Activated naive CD4-positive, alpha-beta T cell treated with anti-CD3 and anti-CD28 coated beads, Interleukin-2, amount 50 U/mL, for 24 hours (primary cell): ENCODE measurements around the gene TMEM117.
"Not testable (repeated sequence)": the region's sequence is repeated elsewhere in the genome, so short reads cannot be mapped to it uniquely, and the experiment has no call there.

Experiments
- H3K27ac Mint-ChIP-seq: one replicate; pipeline ENCODE4 v1.8.0; 2021; ENCODE audit warnings: mild to moderate bottlenecking, mixed read lengths
- H3K27me3 Mint-ChIP-seq: one replicate; pipeline ENCODE4 v1.8.0; 2021; ENCODE audit warnings: mixed read lengths
- H3K36me3 Mint-ChIP-seq: one replicate; pipeline ENCODE4 v1.8.0; 2021; ENCODE audit warnings: mixed read lengths
- H3K4me1 Mint-ChIP-seq: one replicate; pipeline ENCODE4 v1.8.0; 2021; ENCODE audit warnings: mixed read lengths
- H3K4me3 Mint-ChIP-seq: one replicate; pipeline ENCODE4 v1.8.0; 2021; ENCODE audit warnings: mild to moderate bottlenecking, mixed read lengths
- H3K9me3 Mint-ChIP-seq: one replicate; pipeline ENCODE4 v1.8.0; 2021; ENCODE audit warnings: mixed read lengths

TMEM117 gene

GRCh38 chr12:43861015-43861839, 25.3 kb downstream of the TMEM117 start:
- H3K4me1 Mint-ChIP-seq: no peaks in the 10 kb centered on the region
- no peaks in the 10 kb centered on the region for H3K27me3 Mint-ChIP-seq
- H3K36me3 Mint-ChIP-seq: peaks cover 3% of the 10 kb centered on the region
- H3K9me3 Mint-ChIP-seq: no peaks in the 10 kb centered on the region
- no peak overlapping the region for H3K4me3 Mint-ChIP-seq
- no peak overlapping the region for H3K27ac Mint-ChIP-seq

GRCh38 chr12:43861840-43862150, 25.9 kb downstream of the TMEM117 start:
- Mint-ChIP-seq H3K36me3 (peaks cover 3% of the 10 kb centered on the region), H3K27me3 (no peaks in the 10 kb centered on the region), H3K4me3 (no peak overlapping the region), H3K9me3 (no peaks in the 10 kb centered on the region), H3K27ac (no peak overlapping the region), H3K4me1 (no peaks in the 10 kb centered on the region)

GRCh38 chr12:43863770-43864366, 28.0 kb downstream of the TMEM117 start:
- Mint-ChIP-seq H3K36me3 (peaks cover 3% of the 10 kb centered on the region), H3K4me1 (no peaks in the 10 kb centered on the region), H3K9me3 (no peaks in the 10 kb centered on the region), H3K27ac (no peak overlapping the region), H3K27me3 (no peaks in the 10 kb centered on the region), H3K4me3 (no peak overlapping the region)

DNA sequence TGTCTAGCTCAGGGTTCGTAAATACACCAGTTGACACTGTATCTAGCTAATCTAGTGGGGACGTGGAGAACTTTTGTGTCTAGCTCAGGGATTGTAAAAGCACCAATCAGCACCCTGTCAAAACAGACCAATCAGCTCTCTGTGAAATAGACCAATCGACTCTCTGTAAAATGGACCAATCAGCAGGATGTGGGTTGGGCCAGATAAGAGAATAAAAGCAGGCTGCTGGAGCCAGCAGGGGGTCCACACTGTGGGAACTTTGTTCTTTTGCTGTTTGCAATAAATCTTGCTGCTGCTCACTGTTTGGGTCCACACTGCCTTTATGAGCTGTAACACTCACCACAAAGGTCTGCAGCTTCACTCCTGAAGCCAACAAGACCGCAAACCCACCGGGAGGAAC, 28.7 kb downstream of the TMEM117 start:
- H3K4me3 Mint-ChIP-seq, H3K9me3 Mint-ChIP-seq, H3K27ac Mint-ChIP-seq, H3K4me1 Mint-ChIP-seq, H3K36me3 Mint-ChIP-seq, H3K27me3 Mint-ChIP-seq: not testable (repeated sequence)

DNA sequence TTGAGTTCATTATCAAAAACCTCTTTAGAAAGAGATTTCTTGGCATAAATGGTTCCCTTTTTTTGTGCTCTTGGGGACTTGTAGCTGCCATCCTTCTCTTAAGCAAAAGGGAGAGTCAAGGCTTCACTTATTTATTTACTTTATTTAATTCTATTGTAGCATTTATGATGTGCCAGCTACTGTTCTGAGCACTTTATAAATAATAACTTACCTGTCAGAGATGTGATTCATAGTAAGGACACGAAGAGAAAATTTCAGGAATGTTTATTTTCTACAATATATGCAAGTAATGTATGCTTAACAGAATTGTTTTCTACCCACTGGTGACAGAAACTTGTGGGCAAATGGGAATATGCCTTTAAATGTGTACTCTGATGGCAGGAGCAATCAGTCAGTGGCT, 33.3 kb downstream of the TMEM117 start:
- no peaks in the 10 kb centered on the region for H3K9me3 Mint-ChIP-seq
- H3K4me1 Mint-ChIP-seq: no peaks in the 10 kb centered on the region
- H3K4me3 Mint-ChIP-seq: no peak overlapping the region
- H3K27me3 Mint-ChIP-seq: no peaks in the 10 kb centered on the region
- H3K36me3 Mint-ChIP-seq: no peaks in the 10 kb centered on the region
- no peak overlapping the region for H3K27ac Mint-ChIP-seq

GRCh38 chr12:43869765-43870164, 33.9 kb downstream of the TMEM117 start:
- H3K4me3 Mint-ChIP-seq, H3K9me3 Mint-ChIP-seq, H3K36me3 Mint-ChIP-seq, H3K27me3 Mint-ChIP-seq, H3K4me1 Mint-ChIP-seq: not testable (repeated sequence)
- peak overlapping the region; percentile 0 for H3K27ac Mint-ChIP-seq

GRCh38 chr12:43871258-43871657, 35.4 kb downstream of the TMEM117 start:
- not testable (repeated sequence) for H3K9me3 Mint-ChIP-seq, H3K27ac Mint-ChIP-seq, H3K36me3 Mint-ChIP-seq, H3K4me3 Mint-ChIP-seq, H3K4me1 Mint-ChIP-seq, H3K27me3 Mint-ChIP-seq

DNA sequence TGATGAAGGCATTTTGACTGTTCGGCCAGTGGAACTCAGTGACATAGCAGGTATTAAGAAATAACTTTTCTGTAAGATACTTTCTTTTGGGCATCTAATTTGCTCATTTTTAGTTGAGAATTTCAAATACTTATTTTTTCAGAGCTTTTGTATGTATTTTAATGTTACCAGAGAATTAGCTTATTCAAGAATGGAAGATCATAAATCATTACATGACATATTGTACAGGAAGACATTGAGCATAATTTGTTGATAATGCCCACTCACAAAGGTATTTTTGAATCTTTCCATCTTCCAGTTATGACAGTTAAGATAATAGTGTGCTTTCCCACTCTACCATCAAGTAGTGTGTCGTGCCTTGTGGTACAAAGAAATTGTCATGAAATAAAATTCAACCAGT, 36.5 kb downstream of the TMEM117 start:
- no peak overlapping the region for H3K4me3 Mint-ChIP-seq
- peaks cover 2% of the 10 kb centered on the region for H3K36me3 Mint-ChIP-seq
- H3K4me1 Mint-ChIP-seq: no peaks in the 10 kb centered on the region
- no peaks in the 10 kb centered on the region for H3K9me3 Mint-ChIP-seq
- H3K27ac Mint-ChIP-seq: no peak overlapping the region
- H3K27me3 Mint-ChIP-seq: no peaks in the 10 kb centered on the region

GRCh38 chr12:43878050-43878449, 42.2 kb downstream of the TMEM117 start:
- no peak overlapping the region for H3K27ac Mint-ChIP-seq
- H3K4me3 Mint-ChIP-seq: no peak overlapping the region
- H3K4me1 Mint-ChIP-seq: no peaks in the 10 kb centered on the region
- H3K9me3 Mint-ChIP-seq: no peaks in the 10 kb centered on the region
- peaks cover 2% of the 10 kb centered on the region for H3K36me3 Mint-ChIP-seq
- no peaks in the 10 kb centered on the region for H3K27me3 Mint-ChIP-seq

GRCh38 chr12:43880547-43880946, 44.7 kb downstream of the TMEM117 start:
- Mint-ChIP-seq H3K36me3 (peaks cover 2% of the 10 kb centered on the region), H3K4me1 (no peaks in the 10 kb centered on the region), H3K27me3 (no peaks in the 10 kb centered on the region), H3K27ac (no peak overlapping the region), H3K4me3 (no peak overlapping the region), H3K9me3 (no peaks in the 10 kb centered on the region)

GRCh38 chr12:43882578-43883178, 46.8 kb downstream of the TMEM117 start:
- no peaks in the 10 kb centered on the region for H3K9me3 Mint-ChIP-seq
- H3K27ac Mint-ChIP-seq: no peak overlapping the region
- H3K36me3 Mint-ChIP-seq: no peaks in the 10 kb centered on the region
- H3K27me3 Mint-ChIP-seq: no peaks in the 10 kb centered on the region
- no peaks in the 10 kb centered on the region for H3K4me1 Mint-ChIP-seq
- H3K4me3 Mint-ChIP-seq: no peak overlapping the region

DNA sequence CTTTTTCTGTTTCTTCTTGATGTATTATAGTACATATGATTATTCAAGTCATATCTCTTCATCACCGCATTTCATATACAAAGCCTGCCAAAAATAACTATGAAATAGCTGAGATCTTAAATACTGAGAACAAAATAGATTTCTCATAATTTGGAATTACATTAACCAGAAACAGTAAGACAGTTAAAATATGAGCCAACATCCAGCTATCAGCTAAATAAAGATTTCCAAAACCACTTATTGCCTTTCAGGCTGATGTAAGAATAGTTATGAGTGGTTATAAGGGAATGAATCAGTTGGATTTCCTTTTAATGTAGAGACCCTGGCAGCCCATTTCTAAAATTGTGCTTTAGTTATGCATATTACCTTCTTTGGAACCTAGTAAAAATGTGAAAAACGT, 47.4 kb downstream of the TMEM117 start:
- no peaks in the 10 kb centered on the region for H3K36me3 Mint-ChIP-seq
- H3K9me3 Mint-ChIP-seq: no peaks in the 10 kb centered on the region
- H3K27ac Mint-ChIP-seq: no peak overlapping the region
- H3K4me1 Mint-ChIP-seq: no peaks in the 10 kb centered on the region
- H3K27me3 Mint-ChIP-seq: no peaks in the 10 kb centered on the region
- no peak overlapping the region for H3K4me3 Mint-ChIP-seq

DNA sequence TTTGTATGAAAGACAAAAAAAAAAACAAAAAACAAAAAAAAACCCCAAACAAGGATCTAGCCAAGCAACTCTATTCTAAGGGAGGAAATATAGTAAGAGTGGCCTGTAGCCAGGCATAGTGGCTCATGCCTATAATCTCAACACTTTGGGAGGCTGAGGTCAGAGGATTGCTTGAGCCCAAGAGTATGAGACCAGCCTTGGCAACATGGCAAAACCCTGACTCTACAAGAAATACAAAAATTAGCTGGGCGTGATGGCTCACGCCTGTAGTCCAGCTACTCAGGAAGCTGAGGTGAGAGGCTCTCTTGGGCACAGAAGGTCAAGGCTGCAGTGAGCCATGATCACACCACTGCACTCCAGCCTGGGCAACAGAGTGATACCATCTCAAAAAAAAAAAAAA, 47.9 kb downstream of the TMEM117 start:
- Mint-ChIP-seq H3K36me3 (no peaks in the 10 kb centered on the region), H3K9me3 (no peaks in the 10 kb centered on the region), H3K27ac (no peak overlapping the region), H3K27me3 (no peaks in the 10 kb centered on the region), H3K4me3 (no peak overlapping the region), H3K4me1 (no peaks in the 10 kb centered on the region)

- no peak overlapping the region for H3K4me3 Mint-ChIP-seq
- H3K36me3 Mint-ChIP-seq: no peaks in the 10 kb centered on the region
- H3K27me3 Mint-ChIP-seq: no peaks in the 10 kb centered on the region
- no peak overlapping the region for H3K27ac Mint-ChIP-seq
- H3K9me3 Mint-ChIP-seq: no peaks in the 10 kb centered on the region
- no peaks in the 10 kb centered on the region for H3K4me1 Mint-ChIP-seq
Measured at GRCh38 chr12:43884683-43885410, 49.0 kb downstream of the TMEM117 start.

- H3K36me3 Mint-ChIP-seq: peaks cover 5% of the 10 kb centered on the region
- no peaks in the 10 kb centered on the region for H3K4me1 Mint-ChIP-seq
- H3K27ac Mint-ChIP-seq: no peak overlapping the region
- H3K9me3 Mint-ChIP-seq: no peaks in the 10 kb centered on the region
- H3K27me3 Mint-ChIP-seq: no peaks in the 10 kb centered on the region
- H3K4me3 Mint-ChIP-seq: no peak overlapping the region
Measured at GRCh38 chr12:43887397-43887796, 51.5 kb downstream of the TMEM117 start.
